NCI-H345 treated with DMSO at 0.1 percent for 48 hours (cell line): ENCODE results near the gene FGGY.
"Not testable (repeated sequence)": the region's sequence is repeated elsewhere in the genome, so short reads cannot be mapped to it uniquely, and the experiment has no call there.

Experiments
- DNase-seq: peaks from one replicate; lab custom pipeline; 2025; ENCODE audit not compliant: unreplicated experiment; lab: John Stamatoyannopoulos, UW

Gene FGGY

DNA sequence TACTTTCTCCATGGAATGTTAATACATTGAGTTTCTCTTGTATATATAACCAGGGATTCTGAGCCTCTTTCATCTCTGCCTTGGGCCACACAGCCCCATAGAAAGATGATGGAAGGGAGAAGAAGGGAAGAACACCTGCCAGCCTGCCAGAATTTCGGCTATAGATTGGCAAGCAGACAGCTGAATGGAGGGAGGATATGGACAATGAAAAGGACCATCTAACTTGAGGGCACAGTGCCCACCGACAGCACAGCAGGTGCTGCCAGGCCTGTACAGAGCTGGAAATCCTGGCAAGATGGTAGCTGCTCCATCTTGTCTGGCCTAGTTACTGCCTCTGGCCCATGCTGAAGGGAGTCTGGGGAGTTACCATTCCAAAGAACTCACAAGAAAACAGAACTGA lies 244.3 kb downstream of the FGGY start:
- DNase-seq: no peak

DNA sequence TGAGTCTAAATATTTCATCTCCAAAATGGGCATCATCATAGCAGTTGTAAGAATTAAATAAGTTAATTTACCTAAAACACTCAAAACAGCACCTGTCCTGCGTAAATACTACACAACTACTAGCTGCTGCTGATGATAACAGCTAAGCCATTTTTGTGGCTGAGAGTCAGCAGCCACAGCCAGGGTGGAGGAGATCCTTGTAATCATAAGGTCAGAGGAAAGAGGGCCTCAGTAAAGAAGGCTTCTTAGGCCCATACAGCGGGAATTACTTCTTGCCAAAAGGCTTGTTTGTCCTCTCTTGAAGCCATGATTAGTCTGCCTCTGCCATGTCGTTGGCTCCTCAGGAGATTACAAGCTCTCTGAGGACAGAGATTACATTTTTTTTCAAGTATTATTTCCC lies 245.0 kb downstream of the FGGY start:
- no peak for DNase-seq

DNA sequence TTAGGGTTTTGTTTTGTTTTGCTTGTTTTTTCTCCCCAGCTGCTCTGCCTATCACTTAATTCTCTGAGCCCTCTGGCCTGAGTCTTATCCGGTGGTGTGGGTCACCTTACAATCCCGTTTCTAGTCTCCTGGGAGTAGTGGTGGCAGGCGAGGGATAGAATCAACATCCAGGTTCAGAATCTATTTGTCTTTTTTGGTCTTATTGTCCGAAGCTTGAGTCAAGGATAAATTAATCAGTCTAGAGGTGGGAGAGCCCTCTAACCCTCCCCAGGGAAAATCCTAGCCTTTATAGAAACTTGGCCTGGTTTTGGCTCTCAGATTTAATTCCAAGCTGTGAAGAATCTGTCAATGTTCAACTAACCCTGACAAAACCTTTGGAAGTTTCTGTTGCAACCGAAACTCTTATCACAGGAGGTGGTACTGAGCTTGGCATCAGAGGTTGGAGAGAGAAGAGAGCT lies 246.3 kb downstream of the FGGY start:
- DNase-seq: no peak

DNA sequence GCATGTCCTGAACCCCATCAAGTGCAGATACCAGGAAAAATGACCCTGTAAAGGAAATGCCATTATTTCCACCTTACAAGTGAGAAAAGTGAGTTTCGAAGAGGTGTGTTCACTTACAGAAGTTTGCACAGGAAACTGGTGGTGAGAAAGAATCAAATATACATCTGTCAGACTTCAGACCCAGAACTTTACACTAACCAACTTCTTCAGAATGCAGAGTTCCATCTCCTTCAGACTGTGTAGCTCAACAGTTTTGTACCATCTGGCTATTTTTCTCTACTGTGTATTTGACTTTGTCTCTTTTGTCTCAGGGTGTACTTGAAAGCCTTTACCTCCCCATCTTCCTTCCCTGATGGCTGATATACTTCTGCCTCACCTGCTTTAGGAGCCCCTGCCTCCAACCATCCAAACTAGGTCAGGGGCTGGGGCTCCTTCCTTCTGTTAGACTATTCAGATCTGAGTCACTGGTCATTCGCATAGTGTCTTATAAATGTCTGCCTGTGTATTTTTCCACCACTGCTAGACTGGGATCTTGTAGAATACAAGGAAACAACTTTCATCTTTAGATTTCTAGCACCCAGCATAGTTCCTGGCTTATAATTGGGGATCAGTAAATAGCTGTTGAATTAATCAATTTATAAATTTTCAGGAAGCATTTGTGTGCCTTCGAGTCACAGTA lies 247.9 kb downstream of the FGGY start:
- no peak for DNase-seq

DNA sequence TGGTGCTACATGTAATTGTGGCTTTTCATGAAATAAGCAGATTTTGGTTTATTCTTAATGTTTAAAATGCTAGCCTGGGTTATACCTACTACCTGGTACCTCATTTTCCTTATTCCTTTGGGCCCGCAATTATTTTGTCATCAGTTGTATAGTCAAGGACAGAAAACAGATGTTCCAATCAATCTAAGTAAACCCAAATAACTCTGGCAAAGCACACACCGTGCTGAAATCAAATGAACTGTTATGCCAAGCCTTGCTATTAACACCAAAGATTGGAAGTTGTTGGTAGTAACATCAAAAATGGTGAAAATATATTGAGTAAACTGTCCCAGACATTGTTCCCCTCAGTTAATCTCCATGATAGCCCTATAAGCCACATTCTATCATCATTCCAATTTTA lies 248.9 kb downstream of the FGGY start:
- DNase-seq: no peak

- DNase-seq: no peak
Measured at GRCh38 chr1:59549066-59549837, 252.4 kb downstream of the FGGY start.

- no peak for DNase-seq
Measured at GRCh38 chr1:59549903-59550302, 253.0 kb downstream of the FGGY start.

DNA sequence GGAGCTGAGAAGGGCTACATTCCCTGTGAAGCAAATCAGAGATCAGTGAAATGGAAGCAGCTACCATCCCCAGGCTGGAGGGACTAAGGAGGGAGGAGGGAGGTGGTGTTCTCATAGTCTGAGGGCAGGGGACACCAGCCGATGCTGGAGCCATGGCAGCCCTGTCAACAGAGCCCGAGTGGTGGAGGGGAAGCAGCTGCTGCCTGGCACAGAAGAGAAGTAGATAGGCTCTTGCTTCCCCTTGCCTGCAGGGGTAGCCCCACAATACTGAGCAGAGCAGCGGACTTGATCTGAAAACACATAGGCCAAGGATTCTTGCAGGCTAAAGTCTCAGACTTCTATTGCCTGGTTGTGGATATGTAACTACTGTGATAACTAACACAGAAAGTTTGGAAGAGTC lies 255.1 kb downstream of the FGGY start:
- DNase-seq: no peak

GRCh38 chr1:59553371-59553770 lies 256.5 kb downstream of the FGGY start:
- DNase-seq: no peak

GRCh38 chr1:59554011-59554663 lies 257.2 kb downstream of the FGGY start:
- no peak for DNase-seq

- no peak for DNase-seq
Measured at GRCh38 chr1:59554752-59555151, 257.9 kb downstream of the FGGY start.

- no peak for DNase-seq
Measured at GRCh38 chr1:59556398-59556797, 259.5 kb downstream of the FGGY start.

GRCh38 chr1:59556802-59557548 lies 260.1 kb downstream of the FGGY start:
- no peak for DNase-seq

- DNase-seq: no peak
Measured at GRCh38 chr1:59557549-59557885, 260.6 kb downstream of the FGGY start.

GRCh38 chr1:59558580-59558979 lies 261.7 kb downstream of the FGGY start:
- not testable (repeated sequence) for DNase-seq

GRCh38 chr1:59560807-59561450 lies 264.0 kb downstream of the FGGY start:
- no peak for DNase-seq

DNA sequence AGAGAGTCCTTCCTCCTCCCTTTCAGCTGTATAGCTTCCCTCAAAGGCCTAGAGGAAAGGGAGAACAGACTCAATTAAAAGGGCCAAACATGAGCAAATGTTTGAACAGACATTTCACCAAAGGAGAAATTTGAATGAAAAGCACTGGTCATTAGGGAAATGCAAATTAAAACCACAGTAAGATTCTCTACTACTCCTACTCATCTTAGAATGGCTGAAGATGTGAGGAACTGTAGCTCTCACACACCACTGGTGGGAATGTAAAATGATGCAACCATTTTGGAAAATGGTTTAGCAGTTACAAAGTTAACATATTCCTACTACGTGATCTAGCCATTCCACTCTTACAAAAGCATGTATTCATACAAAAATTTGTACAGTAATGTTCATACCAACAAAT lies 264.9 kb downstream of the FGGY start:
- DNase-seq: no peak

DNA sequence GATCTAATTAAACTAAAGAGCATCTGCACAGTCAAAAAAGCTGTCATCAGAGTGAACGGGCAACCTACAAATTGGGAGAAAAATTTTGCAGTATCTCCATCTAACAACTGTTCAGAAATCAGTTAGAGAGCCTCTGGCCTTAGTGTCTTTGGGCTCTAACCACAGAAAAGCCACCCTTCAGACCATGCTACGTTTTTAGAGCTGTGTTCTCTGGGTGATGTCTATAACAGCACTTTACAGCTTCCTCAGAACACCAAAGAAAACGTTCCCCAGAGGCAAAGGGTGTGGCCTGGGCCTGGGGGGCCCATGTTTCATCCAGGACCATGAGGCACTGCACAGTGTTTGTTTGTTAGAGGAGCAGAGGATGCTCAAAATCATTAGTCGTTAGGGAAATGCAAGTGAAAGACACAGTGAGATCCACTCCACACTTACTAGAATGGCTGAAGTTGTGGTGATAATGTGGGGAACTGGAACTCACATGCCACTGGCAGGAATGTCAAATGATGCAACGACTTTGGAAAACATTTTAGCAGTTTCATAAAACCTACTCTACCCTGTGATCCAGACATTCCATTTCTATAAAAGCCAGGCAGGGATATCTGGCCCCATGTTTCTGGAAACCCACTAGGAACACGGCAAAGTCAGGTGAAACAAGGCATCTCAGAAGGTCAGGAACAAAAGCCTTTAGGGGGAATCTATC lies 267.4 kb downstream of the FGGY start:
- DNase-seq: no peak

DNA sequence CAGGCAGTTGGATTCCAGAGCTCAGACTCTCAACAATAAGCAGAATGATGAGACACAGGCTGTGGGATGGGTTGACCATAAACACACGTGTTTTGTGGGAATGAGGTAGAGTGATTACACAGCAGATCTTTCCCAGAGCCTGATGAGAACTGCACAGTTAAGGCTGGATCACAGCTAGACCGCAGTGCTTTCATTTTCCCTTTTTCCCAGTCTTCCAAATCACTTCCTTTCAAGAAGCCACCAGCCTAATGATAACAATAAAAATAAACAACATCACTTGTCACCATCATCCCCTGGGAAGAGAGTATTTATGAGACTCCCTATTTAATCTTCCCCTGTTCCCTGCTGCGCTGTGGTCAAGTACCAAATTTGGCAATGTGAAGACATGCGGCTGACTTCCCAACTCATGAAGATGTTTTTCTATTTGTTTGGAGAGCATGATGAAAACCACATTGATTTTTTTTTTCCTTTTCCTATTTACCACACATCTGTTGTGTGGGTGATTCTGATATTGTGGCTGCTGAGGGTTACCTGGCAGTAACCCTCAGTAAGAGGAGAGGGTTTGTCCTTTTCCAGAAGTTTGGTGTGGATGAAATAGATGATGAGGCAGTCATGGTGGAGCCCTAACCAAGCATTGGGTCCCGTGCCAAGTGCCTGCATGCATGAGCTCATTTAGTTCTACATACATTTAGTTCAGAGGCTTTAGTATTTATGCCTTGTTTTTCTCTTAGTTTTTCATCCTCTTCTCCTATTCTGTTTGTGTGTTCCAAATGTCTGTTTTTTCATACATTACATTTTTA lies 268.9 kb downstream of the FGGY start:
- DNase-seq: no peak
